GM20000 (cell line): Measurements from ENCODE around the gene TDRD6.

Source experiments
- DNase-seq: peaks from one replicate; pipeline ENCODE4 v3.0.0; 2012; ENCODE audit warnings: low spot score
- CTCF ChIP-seq: IDR thresholded peaks from 2 replicates; pipeline ENCODE4 v1.5.1; 2012; ENCODE audit warnings: mild to moderate bottlenecking, control low read depth; ENCODE audit errors: extremely low read depth, missing control alignments

TDRD6 gene

GRCh38 chr6:46661483-46661882 is 26.2 kb upstream of the TDRD6 start:
- no peak for DNase-seq
- no peak for TF ChIP-seq CTCF

GRCh38 chr6:46667377-46667776 is 20.3 kb upstream of the TDRD6 start:
- no peak for TF ChIP-seq CTCF

GRCh38 chr6:46674410-46674809 is 13.3 kb upstream of the TDRD6 start:
- TF ChIP-seq CTCF = no peak
- DNase-seq = no peak

More at GRCh38 chr6:46667377-46667776, 20.3 kb upstream of the TDRD6 start:
- DNase-seq = no peak

GRCh38 chr6:46676604-46677313 is 10.9 kb upstream of the TDRD6 start:
- DNase-seq = no peak
- TF ChIP-seq CTCF = no peak

GRCh38 chr6:46677314-46677654 is 10.4 kb upstream of the TDRD6 start:
- TF ChIP-seq CTCF = no peak
- DNase-seq = no peak

GRCh38 chr6:46684771-46685170 is 2.9 kb upstream of the TDRD6 start:
- DNase-seq = no peak
- no peak for TF ChIP-seq CTCF

- no peak for DNase-seq
- TF ChIP-seq CTCF = no peak
Observed at GRCh38 chr6:46688117-46688965, 656 bp downstream of the TDRD6 start.
